Gastroesophageal sphincter (tissue), 3 donors: Measurements from ENCODE around the gene MGST2.

ENCODE experiments used
- CTCF ChIP-seq, 4 experiments: fragments of 200-600 bp in 2 of 4; fragments of 450-650 bp in 2 of 4; sonication (generic) in 1 of 4; IDR thresholded peaks; one replicate each; pipeline ENCODE4 v1.5.1; 2017 to 2019; ENCODE audit warnings: antibody characterized with exemption in 4 of 4, mild to moderate bottlenecking in 2 of 4, moderate library complexity in 2 of 4
- EP300 ChIP-seq: sonication (generic); formaldehyde crosslinking; IDR thresholded peaks from one replicate; pipeline ENCODE4 v1.6.1; 2017; ENCODE audit warnings: antibody characterized with exemption, mild to moderate bottlenecking
- POLR2A ChIP-seq, 2 donors: fragments of 450-650 bp; IDR thresholded peaks; one replicate each; pipeline ENCODE4 v1.6.1; 2017; ENCODE audit warnings: antibody characterized with exemption in 2 of 2, mild to moderate bottlenecking in 2 of 2, moderate library complexity in 1 of 2
- POLR2AphosphoS5 ChIP-seq: sonication (generic); formaldehyde crosslinking; IDR thresholded peaks from one replicate; pipeline ENCODE4 v1.6.1; 2017; ENCODE audit warnings: antibody characterized with exemption

GRCh38 chr4:139619644-139620043, 46.0 kb upstream of the MGST2 start:
- TF ChIP-seq CTCF (IDR thresholded peaks at IDR 0.05) (peak in 3 of 4 experiments; percentile 5 to 34 (median 9)), POLR2AphosphoS5 (no peak), POLR2A (IDR thresholded peaks at IDR 0.05) (no peak), EP300 (no peak)
